Fibroblast of pulmonary artery (primary cell): ENCODE measurements around the gene CRYGN.

Experiments
- DNase-seq: peaks from one replicate; pipeline ENCODE4 v3.0.0-alpha.2; 2010; ENCODE audit warnings: low read depth
- H3K4me3 ChIP-seq: replicated peaks from 2 replicates; pipeline ENCODE4 v1.5.1; 2011; ENCODE audit warnings: low read depth, mild to moderate bottlenecking, control low read depth, low read length, moderate library complexity
- CTCF ChIP-seq: IDR thresholded peaks from 2 replicates; pipeline ENCODE4 v1.5.1; 2011; ENCODE audit warnings: mild to moderate bottlenecking, control low read depth, low read length, inconsistent platforms; ENCODE audit errors: missing control alignments

The CRYGN gene

DNA sequence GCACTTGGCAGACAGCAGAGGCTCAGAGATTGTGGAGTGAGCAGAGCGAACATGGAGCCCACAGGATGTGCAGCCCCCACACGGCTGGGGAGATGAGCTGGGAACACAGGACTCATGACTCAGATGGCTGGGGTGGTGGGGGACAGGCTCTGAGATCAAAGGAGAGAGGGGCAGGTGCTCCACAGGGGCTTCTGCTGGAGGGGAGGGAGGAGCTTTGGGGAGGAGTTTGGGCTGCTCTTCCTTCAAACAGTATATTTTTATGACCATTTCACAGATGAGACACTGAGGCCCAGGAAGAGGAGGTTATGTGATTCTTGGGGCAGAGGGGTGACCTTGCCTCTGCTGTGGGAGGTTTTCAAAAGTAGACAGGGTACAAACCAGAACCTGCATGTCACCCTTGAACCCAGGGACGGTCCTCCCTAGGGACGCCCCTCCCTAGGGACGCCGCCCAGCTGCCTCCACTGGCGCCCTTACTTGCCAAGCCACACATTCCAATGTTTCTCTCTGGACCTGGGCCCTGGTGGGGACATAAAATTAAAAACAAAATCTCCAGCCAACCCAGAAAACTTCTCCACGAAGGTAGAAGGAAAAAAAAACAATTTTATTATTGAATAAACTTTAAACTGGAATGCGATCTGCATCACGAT is 981 bp upstream of the CRYGN start:
- H3K4me3 ChIP-seq = no peak overlapping the region
- no peak for TF ChIP-seq CTCF
- DNase-seq = peak; percentile 18

- DNase-seq = no peak
- no peak overlapping the region for H3K4me3 ChIP-seq
- no peak for TF ChIP-seq CTCF
Measured at GRCh38 chr7:151438864-151439601, 908 bp downstream of the CRYGN start.

DNA sequence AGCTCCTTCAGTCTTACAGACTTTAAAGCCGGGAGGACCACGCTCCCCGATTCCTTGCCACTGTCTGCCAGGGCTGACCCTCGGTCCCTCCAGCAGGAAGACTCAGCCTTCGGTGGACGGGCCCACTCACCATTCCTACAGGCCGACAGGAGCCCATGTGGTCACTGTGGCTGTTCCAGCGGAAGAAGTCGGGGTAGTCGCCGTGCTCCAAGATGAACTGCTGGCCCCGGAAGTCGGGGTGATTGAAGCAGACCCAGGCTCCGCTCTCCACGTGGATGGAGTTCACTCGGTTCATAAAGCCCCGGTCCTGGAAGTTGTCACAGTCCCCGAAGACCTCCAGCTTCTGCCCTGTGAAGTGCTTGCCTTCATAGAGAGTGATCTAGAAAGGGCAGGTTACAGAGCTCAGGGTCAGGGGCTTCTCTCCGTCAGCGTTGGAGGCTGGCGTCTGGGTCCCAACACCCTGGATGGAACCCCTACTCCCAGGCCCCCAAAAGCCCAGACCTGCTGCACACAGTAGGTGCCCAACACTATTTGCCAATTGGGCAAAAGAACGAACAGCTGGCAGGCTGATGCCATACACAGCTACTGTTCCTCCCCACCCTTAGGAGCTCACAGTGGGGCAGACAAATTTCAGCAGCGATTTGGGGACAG is 1.9 kb downstream of the CRYGN start:
- no peak overlapping the region for H3K4me3 ChIP-seq
- no peak for DNase-seq
- TF ChIP-seq CTCF = no peak

DNA sequence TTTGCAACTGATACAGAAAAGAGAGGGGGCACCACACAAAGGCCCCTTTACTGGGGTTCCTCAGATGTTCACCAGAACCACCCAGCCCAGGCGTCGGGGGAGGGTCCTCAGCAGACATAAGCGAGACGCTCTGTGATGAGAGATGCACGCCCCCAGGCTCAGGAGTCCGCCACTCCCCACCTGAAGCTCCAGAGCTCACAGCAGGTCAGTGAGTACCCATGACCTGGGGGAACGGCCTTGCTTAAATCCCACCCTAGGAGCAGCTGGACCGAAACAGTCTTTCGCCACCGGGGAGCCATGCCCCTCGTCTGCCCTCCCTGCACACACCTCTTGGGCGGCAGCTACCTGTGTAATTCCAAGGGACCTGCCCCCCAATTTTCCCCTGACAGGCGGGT is 2.8 kb downstream of the CRYGN start:
- DNase-seq = no peak
- no peak overlapping the region for H3K4me3 ChIP-seq
- no peak for TF ChIP-seq CTCF

- no peak overlapping the region for H3K4me3 ChIP-seq
- TF ChIP-seq CTCF = no peak
- no peak for DNase-seq
Measured at GRCh38 chr7:151436446-151437158, 3.3 kb downstream of the CRYGN start.

GRCh38 chr7:151435971-151436370 is 4.0 kb downstream of the CRYGN start:
- H3K4me3 ChIP-seq = no peak overlapping the region
- DNase-seq = no peak
- no peak for TF ChIP-seq CTCF
